Fibroblast of skin of right biceps (primary cell): ENCODE measurements around the gene BMPER.

Experiments used
- DNase-seq: peaks from one replicate; pipeline ENCODE4 v3.0.0-alpha.2; 2013

BMPER gene

DNA sequence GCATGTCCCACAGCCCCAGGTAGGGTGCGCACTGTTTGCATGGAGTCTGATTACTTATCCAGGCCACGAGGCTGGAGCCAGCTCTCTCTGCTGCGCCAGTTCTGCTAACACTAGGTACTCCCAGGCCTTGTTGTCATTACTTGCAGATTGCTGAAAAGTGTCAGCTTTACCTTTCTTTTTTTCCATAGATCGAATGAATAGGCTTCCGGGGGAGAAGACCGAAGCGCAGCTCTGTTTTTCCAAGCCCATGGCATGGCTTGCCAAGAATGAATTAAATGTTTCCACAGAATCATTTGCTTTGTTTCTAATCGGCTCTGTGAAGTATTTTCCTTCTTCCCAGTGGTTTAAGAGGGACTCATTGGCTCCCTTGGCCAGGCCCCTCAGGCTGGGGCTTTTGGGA lies 285.8 kb downstream of the BMPER start:
- DNase-seq: no peak

DNA sequence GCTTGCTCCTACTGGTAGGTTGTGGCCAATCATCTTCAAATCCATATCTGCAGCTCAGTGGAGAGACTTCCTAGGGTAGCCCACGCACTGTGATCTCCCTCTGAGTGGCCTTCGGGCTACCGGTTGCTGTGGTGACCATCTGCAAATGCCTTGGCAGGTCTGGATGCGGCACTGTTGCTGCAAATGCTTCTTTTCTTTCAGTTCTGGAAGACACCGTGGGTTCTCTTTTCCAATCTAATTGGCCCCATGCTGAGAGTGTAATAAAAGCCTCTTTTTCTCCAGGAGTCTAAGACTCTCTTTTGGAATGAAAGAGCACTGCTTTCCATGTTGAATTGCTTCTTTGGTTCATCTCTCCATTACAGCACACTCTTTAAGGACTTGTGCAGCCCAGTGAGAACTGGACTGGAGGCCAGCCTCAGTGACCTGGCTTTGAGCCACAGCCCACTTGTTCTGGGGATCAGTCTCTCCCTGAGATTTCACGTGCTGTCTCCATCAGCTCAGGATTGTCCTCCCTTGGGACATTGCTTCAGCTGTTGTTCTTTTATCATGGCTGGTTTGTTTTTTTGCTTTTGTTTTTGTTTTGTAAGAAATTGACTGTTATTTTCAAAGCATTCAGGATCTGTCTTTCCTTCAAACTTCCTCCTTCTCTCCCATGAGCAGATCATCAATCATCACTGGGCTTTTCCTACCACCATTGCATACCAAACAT lies 286.6 kb downstream of the BMPER start:
- no peak for DNase-seq

DNA sequence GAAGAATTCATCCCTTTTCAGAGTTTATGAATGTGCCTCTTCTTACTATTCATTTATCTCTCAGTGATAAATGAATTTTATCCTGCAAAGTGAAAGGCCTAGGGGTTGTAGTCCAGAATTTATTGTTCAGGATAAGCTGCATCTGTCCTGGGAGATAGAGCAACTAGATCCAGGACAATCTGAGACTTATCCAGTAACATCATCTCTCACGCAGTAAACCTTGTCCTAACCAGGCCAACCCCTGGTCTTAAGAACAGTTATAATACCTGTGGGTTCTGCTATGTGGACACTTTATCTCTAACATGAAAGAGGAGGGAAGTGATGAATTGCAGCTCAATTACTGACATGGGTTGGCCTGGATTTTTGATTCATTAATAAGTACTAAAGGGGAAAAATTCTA lies 287.6 kb downstream of the BMPER start:
- no peak for DNase-seq

DNA sequence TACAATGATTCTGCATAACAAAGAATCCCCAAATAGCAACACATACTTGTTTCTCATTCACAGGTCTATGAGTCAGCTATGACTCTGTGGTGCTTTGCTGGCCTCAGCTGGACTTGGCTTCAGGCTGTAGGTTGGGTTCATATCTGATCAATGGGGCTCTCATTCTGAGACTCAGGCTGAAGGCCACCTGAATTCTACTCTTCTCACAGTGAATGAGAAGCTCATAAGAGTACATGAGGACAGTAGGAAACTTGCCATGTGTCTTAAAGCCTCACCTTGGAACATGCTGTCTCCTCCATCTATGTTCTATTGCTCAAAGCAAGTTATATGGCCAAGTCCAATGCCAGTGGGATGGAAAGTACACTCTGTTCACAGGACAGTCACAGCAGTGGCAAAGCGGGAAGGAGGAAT lies 292.9 kb downstream of the BMPER start:
- no peak for DNase-seq
